Measurements from ENCODE around the gene TBC1D10A. TPM values are rescaled to one million over a fixed set of nuclear protein-coding genes. Genes with fewer than 3 reads are reported as not detected.
A peak's percentile ranks its signal among the peaks of the same experiment; 100 is the strongest.

The TBC1D10A gene
- total RNA-seq, 3 donors from 2014 or later, result 29.7 to 41.4 (median 32.2) TPM

DNA sequence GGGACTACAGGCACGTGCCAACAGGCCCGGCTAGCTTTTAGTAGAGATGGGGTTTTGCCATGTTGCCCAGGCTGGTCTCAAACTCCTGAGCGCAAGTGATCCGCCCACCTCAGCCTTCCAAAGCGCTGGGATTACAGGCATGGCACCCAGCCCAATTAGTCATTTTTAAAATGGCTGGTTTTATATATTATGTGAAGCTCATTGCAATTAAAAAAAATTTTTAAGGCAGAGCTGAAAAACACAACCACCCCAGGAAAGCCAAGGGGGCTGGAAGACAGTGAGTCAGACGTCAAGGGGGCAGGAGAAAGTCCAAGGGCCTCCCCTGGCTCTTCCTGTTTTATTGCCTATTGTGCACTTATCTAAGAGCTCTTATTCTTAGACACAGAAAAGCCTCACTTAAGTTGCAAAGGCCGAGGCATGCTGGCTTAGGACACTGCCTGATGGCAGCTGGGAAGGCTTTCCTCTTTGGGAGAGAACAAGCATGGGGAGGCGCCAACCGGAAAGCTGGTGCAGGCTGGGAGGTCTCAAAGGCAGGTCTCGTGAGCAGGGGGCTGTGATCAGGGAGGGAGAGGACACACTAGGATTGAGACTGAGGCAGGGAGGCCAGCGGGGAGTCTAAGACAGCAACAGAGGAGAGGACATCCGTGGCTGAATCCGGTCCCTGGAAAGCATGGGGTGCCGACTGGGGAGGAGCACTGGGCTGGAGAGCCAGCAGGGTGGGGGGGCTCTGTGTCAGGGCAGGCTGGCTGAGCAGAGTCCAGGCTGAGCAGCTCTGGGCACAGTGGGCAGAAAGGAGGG lies 49.0 kb downstream of the TBC1D10A start:
- H3K9me3 ChIP-seq, result no peaks in the 10 kb centered on the region
- H3K4me1 ChIP-seq (ENCODE audit: low read depth), result peaks cover 6% of the 10 kb centered on the region
- peak in 1 of 3 donors; percentile 41 for DNase-seq
- intact Hi-C loops (cut with DNase I, micrococcal nuclease), result no loop called here
- H3K4me3 ChIP-seq, result no peak overlapping the region
- no peaks in the 10 kb centered on the region for H3K36me3 ChIP-seq (ENCODE audit: low read depth)
- ATAC-seq, result peak; percentile 68
- TF ChIP-seq, protein P1, sequence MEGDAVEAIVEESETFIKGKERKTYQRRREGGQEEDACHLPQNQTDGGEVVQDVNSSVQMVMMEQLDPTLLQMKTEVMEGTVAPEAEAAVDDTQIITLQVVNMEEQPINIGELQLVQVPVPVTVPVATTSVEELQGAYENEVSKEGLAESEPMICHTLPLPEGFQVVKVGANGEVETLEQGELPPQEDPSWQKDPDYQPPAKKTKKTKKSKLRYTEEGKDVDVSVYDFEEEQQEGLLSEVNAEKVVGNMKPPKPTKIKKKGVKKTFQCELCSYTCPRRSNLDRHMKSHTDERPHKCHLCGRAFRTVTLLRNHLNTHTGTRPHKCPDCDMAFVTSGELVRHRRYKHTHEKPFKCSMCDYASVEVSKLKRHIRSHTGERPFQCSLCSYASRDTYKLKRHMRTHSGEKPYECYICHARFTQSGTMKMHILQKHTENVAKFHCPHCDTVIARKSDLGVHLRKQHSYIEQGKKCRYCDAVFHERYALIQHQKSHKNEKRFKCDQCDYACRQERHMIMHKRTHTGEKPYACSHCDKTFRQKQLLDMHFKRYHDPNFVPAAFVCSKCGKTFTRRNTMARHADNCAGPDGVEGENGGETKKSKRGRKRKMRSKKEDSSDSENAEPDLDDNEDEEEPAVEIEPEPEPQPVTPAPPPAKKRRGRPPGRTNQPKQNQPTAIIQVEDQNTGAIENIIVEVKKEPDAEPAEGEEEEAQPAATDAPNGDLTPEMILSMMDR (IDR thresholded peaks at IDR 0.05), result no peak

DNA sequence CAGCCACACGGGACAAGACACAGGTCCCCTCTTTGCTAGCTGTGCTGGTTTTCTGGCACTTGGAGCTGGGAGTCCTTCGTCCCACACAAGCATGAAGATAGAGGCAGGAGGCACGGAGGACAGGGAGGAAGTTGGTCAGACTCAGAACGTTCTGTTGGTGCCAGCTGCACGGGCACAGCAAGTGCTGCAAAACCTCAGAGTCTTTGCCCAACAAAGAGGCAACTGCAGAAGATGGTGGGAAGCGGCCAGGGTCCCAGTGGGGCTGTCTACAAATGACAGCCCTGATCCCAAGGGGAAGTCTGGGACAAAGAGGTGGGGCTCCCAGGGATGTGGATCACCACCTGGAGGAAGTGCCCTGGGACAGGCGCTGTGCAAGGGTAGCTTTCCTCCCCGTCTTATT lies 50.7 kb downstream of the TBC1D10A start:
- Histone ChIP-seq H3K36me3 (ENCODE audit: low read depth) (no peaks in the 10 kb centered on the region), H3K4me3 (no peak overlapping the region), H3K4me1 (ENCODE audit: low read depth) (peaks cover 6% of the 10 kb centered on the region), H3K9me3 (no peaks in the 10 kb centered on the region)
- TF ChIP-seq, protein P1 (IDR thresholded peaks at IDR 0.05), result no peak
- intact Hi-C loops (cut with DNase I, micrococcal nuclease), result no loop called here
- DNase-seq (no peak), ATAC-seq (no peak)

DNA sequence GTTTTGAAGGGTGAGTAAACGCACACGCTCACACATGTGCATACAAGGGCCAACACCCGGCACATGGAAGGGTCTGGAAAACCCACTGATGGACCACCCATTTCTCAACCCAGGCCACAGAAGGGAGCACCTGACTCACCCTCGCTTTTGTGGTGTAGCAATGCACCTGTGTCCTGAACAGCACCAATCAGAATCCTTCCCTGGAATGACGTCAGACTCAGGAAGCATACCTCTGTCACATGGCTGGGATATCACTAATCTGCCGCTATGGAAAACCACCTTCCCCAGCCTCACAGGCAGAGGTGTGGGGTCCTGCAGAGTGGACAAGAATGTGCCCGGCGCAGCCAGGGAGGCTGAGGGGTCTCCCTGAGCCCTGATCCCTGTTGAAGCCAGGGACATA lies 51.1 kb downstream of the TBC1D10A start:
- H3K4me1 ChIP-seq (ENCODE audit: low read depth), result peaks cover 6% of the 10 kb centered on the region
- H3K36me3 ChIP-seq (ENCODE audit: low read depth), result no peaks in the 10 kb centered on the region
- intact Hi-C loops (cut with DNase I, micrococcal nuclease), result no loop called here
- DNase-seq (no peak), ATAC-seq (peak; percentile 53)
- no peak overlapping the region for H3K4me3 ChIP-seq
- TF ChIP-seq, protein P1 (IDR thresholded peaks at IDR 0.05), result no peak
- no peaks in the 10 kb centered on the region for H3K9me3 ChIP-seq

DNA sequence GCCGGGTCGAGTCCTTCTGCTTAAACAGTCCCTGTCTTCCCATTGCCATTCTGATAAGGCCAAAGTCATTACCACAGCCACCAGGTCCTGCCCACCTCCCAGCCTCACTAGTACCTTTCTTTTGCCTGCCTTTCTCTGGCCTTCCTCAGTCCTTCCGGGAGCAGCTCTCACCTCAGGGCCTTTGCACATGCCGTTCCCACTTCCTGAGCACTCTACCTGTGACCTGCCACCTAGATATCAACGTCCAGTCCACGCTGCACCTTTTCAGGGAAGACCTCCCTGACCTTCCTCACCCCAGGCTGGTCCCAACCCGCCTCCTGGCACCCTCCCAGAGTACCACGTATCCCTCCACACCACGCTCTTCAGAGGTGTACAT lies 52.3 kb downstream of the TBC1D10A start:
- ATAC-seq (no peak), DNase-seq (no peak)
- intact Hi-C loops (cut with DNase I, micrococcal nuclease), result no loop called here
- no peaks in the 10 kb centered on the region for H3K9me3 ChIP-seq
- H3K4me1 ChIP-seq (ENCODE audit: low read depth), result peaks cover 6% of the 10 kb centered on the region
- no peaks in the 10 kb centered on the region for H3K36me3 ChIP-seq (ENCODE audit: low read depth)
- no peak overlapping the region for H3K4me3 ChIP-seq
- TF ChIP-seq, protein P1 (IDR thresholded peaks at IDR 0.05), result no peak

DNA sequence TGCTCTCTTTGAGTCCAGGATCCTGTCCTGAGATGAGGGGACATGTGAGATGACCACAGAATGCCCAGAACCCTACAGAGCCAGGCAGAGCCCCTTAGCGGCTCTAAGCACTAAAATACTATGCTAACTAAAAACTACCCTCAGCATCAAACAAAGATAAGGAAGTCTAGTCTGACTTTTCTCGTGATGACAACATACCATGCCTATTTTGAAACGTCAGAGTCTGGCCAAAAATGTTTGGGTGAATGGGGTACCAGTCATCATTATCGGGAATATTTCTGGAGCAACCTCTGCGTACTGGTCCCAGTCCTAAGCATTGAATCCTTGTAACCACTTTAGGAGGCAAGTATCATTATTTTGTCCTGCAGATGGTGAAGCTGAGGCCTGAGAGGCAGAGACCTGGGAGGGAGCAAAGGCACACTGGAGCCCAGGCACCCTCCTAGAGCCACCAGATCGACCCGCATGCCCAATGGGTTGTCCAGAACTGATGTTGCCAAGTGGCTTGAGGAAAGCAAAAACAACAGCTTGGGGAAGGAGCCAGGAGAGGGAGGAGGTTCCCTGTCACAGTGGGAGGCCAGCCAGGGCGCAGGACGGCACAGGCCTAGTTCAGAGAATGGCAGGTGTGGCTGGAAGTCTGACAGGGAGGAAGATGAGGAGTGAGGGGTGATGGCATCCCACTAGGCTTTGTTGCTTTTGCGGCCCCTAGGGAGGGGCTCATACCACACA lies 52.9 kb downstream of the TBC1D10A start:
- Histone ChIP-seq H3K9me3 (no peaks in the 10 kb centered on the region), H3K4me3 (no peak overlapping the region), H3K4me1 (ENCODE audit: low read depth) (peaks cover 6% of the 10 kb centered on the region), H3K36me3 (ENCODE audit: low read depth) (no peaks in the 10 kb centered on the region)
- intact Hi-C loops (cut with DNase I, micrococcal nuclease), result no loop called here
- DNase-seq (no peak), ATAC-seq (no peak)
- TF ChIP-seq, protein P1 (IDR thresholded peaks at IDR 0.05), result no peak
